Neural cell (in vitro differentiated cells): ENCODE measurements around the gene MUC6. TPM values are rescaled to one million over a fixed set of nuclear protein-coding genes. Genes with fewer than 3 reads are reported as not detected.

Source experiments
- H2AFZ ChIP-seq: fragments of 200-600, 300-800 bp; sonication (generic), shearing (Covaris generic); 2 replicates; pipeline ENCODE4 v1.6.0; 2014; ENCODE audit warnings: low read depth, mild to moderate bottlenecking, antibody characterized with exemption, low read length, moderate library complexity
- H3F3A ChIP-seq: fragments of 200-600 bp; shearing (Covaris generic); 2 replicates; pipeline ENCODE4 v1.6.1; 2016; ENCODE audit warnings: mild to moderate bottlenecking, moderate library complexity, mixed read lengths, antibody characterized with exemption, low read length; ENCODE audit not compliant: insufficient read depth, poor library complexity, severe bottlenecking
- H3K27ac ChIP-seq: fragments of 200-600, 300-800 bp; sonication (generic), shearing (Covaris generic); 2 replicates; pipeline ENCODE4 v1.5.1; 2014; ENCODE audit warnings: mild to moderate bottlenecking, low read length, moderate library complexity
- H3K27me3 ChIP-seq: fragments of 300-800, 200-600 bp; sonication (generic), shearing (Covaris generic); 2 replicates; pipeline ENCODE4 v1.6.0; 2014; ENCODE audit warnings: mild to moderate bottlenecking, low read depth, low read length, moderate library complexity; ENCODE audit not compliant: insufficient read depth
- H3K36me3 ChIP-seq: fragments of 300-800, 200-600 bp; sonication (generic), shearing (Covaris generic); 2 replicates; pipeline ENCODE4 v1.5.1; 2014; ENCODE audit warnings: mild to moderate bottlenecking, antibody characterized with exemption, low read length, moderate library complexity; ENCODE audit not compliant: insufficient read depth
- H3K4me2 ChIP-seq: fragments of 300-800, 200-600 bp; sonication (generic), shearing (Covaris generic); 2 replicates; pipeline ENCODE4 v1.6.0; 2014; ENCODE audit warnings: mild to moderate bottlenecking, low read length
- H3K4me3 ChIP-seq: fragments of 300-800, 200-600 bp; sonication (generic), shearing (Covaris generic); 2 replicates; pipeline ENCODE4 v1.5.1; 2014; ENCODE audit warnings: mild to moderate bottlenecking, low read length, moderate library complexity
- H3K79me2 ChIP-seq: fragments of 200-600 bp; shearing (Covaris generic); replicated peaks from 2 replicates; pipeline ENCODE4 v1.6.0; 2014; ENCODE audit warnings: mild to moderate bottlenecking, low read length, moderate library complexity; ENCODE audit not compliant: insufficient read depth
- H3K9ac ChIP-seq: fragments of 300-800, 200-600 bp; sonication (generic), shearing (Covaris generic); 2 replicates; pipeline ENCODE4 v1.6.1; 2016; ENCODE audit warnings: mild to moderate bottlenecking, low read length, mixed read lengths
- H3K9me2 ChIP-seq: fragments of 200-600 bp; shearing (Covaris generic); 2 replicates; pipeline ENCODE4 v1.6.1; 2016; ENCODE audit warnings: mild to moderate bottlenecking, low read length, mixed read lengths; ENCODE audit not compliant: insufficient read depth
- H3K9me3 ChIP-seq: fragments of 200-600, 300-800 bp; sonication (generic), shearing (Covaris generic); 2 replicates; pipeline ENCODE4 v1.6.1; 2016; ENCODE audit warnings: mild to moderate bottlenecking, mixed run types, low read length, moderate library complexity, mixed read lengths
- H4K20me1 ChIP-seq: fragments of 200-600 bp; shearing (Covaris generic); 2 replicates; pipeline ENCODE4 v1.6.1; 2016; ENCODE audit warnings: mild to moderate bottlenecking, mixed run types; ENCODE audit not compliant: insufficient read depth
- EP300 ChIP-seq: fragments of 450-650 bp; conservative IDR thresholded peaks from 2 replicates; pipeline ENCODE4 v1.6.1; 2014; ENCODE audit warnings: antibody characterized with exemption, mild to moderate bottlenecking, moderate library complexity; ENCODE audit not compliant: poor library complexity, severe bottlenecking
- EZH2 ChIP-seq: fragments of 200-600, 300-800 bp; shearing (Covaris generic), sonication (generic); IDR thresholded peaks from 2 replicates; pipeline ENCODE4 v1.6.1; 2014; ENCODE audit warnings: antibody characterized with exemption, low read length, borderline replicate concordance, mild to moderate bottlenecking; ENCODE audit not compliant: insufficient read depth, poor library complexity, severe bottlenecking
- MXI1 ChIP-seq: fragments of 450-650 bp; conservative IDR thresholded peaks from 2 replicates; pipeline ENCODE4 v1.6.1; 2014; ENCODE audit warnings: antibody characterized with exemption, mild to moderate bottlenecking; ENCODE audit not compliant: poor library complexity, severe bottlenecking
- POLR2AphosphoS5 ChIP-seq: IDR thresholded peaks from 2 replicates; pipeline ENCODE4 v1.6.1; 2012
- RAD21 ChIP-seq: fragments of 450-650 bp; conservative IDR thresholded peaks from 2 replicates; pipeline ENCODE4 v1.6.1; 2014; ENCODE audit warnings: antibody characterized with exemption, mild to moderate bottlenecking, moderate library complexity
- SMC3 ChIP-seq: fragments of 450-650 bp; conservative IDR thresholded peaks from 2 replicates; pipeline ENCODE4 v1.6.1; 2014; ENCODE audit warnings: antibody characterized with exemption, mild to moderate bottlenecking, moderate library complexity; ENCODE audit not compliant: poor library complexity
- TAF1 ChIP-seq: IDR thresholded peaks from 2 replicates; pipeline ENCODE4 v1.6.1; 2012; ENCODE audit warnings: low read depth
- polyA plus RNA-seq: library from polyadenylated mRNA; depleted of rRNA; stranded (reverse); fragments of >200 nt; gene quantifications from 2 replicates; pipeline ENCODE4 v1.2.3, GENCODE V29; 2014
- TF ChIP-seq, protein P1 (sequence below): IDR thresholded peaks from 2 replicates; pipeline ENCODE4 v1.6.1; 2012; ENCODE audit warnings: borderline replicate concordance
- TF ChIP-seq, protein P2 (sequence below): fragments of 450-650 bp; IDR thresholded peaks from 2 replicates; pipeline ENCODE4 v1.5.1; 2014; ENCODE audit warnings: antibody characterized with exemption, mild to moderate bottlenecking, moderate library complexity; ENCODE audit not compliant: poor library complexity, severe bottlenecking

The MUC6 gene
- polyA plus RNA-seq, 1 donor from 2014 or later, result not detected

DNA sequence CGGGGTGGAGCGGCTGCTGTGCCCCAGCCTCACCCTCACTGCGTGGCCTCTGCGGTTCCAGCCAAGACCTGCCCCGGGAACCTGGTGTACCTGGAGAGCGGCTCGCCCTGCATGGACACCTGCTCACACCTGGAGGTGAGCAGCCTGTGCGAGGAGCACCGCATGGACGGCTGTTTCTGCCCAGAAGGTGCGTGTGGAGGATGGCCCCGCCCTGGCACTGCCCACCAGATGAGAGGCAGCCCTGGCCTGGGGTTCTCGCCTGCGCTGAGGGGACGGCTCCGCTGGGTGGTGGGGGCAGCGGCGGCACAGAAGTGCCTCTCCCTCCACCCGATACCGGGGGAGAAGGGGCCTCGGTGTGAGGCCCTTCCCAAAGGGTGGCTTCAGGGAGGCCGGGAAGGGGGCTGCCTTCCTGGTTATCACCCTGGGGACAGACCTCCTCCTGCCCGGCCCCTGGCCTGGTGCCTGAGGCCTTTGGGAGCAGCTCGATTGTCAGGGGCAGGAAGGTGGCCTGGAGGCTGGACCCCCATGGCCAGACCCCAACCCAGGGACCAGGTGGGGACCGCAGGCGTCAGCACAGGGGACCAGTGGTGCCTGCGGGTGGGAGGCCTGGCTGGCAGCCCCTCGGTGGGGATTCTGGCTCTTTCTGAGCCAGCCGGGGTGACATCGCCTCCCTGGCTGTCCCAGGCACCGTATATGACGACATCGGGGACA, 45.2 kb upstream of the MUC6 start:
- Histone ChIP-seq H3K4me2 (no peak overlapping the region), H3F3A (no peaks in the 10 kb centered on the region), H4K20me1 (no peaks in the 10 kb centered on the region), H3K36me3 (no peaks in the 10 kb centered on the region), H3K27ac (no peak overlapping the region), H3K9me2 (no peaks in the 10 kb centered on the region), H3K9me3 (no peaks in the 10 kb centered on the region), H3K4me3 (no peak overlapping the region), H3K9ac (no peak overlapping the region), H3K79me2 (no peaks in the 10 kb centered on the region), H3K27me3 (no peaks in the 10 kb centered on the region), H2AFZ (no peak overlapping the region)
- TF ChIP-seq MXI1, result no peak
- TF ChIP-seq EP300, result no peak
- no peak for TF ChIP-seq TAF1
- no peak for TF ChIP-seq POLR2AphosphoS5
- no peak for TF ChIP-seq SMC3
- no peak for TF ChIP-seq RAD21
- TF ChIP-seq, protein P1, sequence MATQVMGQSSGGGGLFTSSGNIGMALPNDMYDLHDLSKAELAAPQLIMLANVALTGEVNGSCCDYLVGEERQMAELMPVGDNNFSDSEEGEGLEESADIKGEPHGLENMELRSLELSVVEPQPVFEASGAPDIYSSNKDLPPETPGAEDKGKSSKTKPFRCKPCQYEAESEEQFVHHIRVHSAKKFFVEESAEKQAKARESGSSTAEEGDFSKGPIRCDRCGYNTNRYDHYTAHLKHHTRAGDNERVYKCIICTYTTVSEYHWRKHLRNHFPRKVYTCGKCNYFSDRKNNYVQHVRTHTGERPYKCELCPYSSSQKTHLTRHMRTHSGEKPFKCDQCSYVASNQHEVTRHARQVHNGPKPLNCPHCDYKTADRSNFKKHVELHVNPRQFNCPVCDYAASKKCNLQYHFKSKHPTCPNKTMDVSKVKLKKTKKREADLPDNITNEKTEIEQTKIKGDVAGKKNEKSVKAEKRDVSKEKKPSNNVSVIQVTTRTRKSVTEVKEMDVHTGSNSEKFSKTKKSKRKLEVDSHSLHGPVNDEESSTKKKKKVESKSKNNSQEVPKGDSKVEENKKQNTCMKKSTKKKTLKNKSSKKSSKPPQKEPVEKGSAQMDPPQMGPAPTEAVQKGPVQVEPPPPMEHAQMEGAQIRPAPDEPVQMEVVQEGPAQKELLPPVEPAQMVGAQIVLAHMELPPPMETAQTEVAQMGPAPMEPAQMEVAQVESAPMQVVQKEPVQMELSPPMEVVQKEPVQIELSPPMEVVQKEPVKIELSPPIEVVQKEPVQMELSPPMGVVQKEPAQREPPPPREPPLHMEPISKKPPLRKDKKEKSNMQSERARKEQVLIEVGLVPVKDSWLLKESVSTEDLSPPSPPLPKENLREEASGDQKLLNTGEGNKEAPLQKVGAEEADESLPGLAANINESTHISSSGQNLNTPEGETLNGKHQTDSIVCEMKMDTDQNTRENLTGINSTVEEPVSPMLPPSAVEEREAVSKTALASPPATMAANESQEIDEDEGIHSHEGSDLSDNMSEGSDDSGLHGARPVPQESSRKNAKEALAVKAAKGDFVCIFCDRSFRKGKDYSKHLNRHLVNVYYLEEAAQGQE, result no peak
- no peak for TF ChIP-seq EZH2
- TF ChIP-seq, protein P2, sequence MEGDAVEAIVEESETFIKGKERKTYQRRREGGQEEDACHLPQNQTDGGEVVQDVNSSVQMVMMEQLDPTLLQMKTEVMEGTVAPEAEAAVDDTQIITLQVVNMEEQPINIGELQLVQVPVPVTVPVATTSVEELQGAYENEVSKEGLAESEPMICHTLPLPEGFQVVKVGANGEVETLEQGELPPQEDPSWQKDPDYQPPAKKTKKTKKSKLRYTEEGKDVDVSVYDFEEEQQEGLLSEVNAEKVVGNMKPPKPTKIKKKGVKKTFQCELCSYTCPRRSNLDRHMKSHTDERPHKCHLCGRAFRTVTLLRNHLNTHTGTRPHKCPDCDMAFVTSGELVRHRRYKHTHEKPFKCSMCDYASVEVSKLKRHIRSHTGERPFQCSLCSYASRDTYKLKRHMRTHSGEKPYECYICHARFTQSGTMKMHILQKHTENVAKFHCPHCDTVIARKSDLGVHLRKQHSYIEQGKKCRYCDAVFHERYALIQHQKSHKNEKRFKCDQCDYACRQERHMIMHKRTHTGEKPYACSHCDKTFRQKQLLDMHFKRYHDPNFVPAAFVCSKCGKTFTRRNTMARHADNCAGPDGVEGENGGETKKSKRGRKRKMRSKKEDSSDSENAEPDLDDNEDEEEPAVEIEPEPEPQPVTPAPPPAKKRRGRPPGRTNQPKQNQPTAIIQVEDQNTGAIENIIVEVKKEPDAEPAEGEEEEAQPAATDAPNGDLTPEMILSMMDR, result no peak

DNA sequence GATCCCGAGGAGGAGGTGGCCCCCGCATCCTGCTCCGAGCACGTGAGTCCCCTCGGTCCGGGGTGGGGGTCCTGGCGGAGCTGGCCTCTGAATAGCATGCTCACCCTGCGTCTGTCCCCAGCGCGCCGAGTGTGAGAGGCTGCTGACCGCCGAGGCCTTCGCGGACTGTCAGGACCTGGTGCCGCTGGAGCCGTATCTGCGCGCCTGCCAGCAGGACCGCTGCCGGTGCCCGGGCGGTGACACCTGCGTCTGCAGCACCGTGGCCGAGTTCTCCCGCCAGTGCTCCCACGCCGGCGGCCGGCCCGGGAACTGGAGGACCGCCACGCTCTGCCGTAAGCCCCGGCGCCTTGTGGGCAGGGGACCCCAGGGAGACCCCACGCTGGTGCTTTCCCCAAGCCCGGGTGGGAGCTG, 41.7 kb upstream of the MUC6 start:
- H3K79me2 ChIP-seq, result no peaks in the 10 kb centered on the region
- no peaks in the 10 kb centered on the region for H3K27me3 ChIP-seq
- no peaks in the 10 kb centered on the region for H3K36me3 ChIP-seq
- TF ChIP-seq, protein P1, result no peak
- no peak for TF ChIP-seq TAF1
- no peak for TF ChIP-seq POLR2AphosphoS5
- TF ChIP-seq EP300, result no peak
- no peak for TF ChIP-seq SMC3
- no peak for TF ChIP-seq EZH2
- TF ChIP-seq, protein P2, result no peak
- TF ChIP-seq RAD21, result no peak
- no peak for TF ChIP-seq MXI1
- H3K9ac ChIP-seq, result no peak overlapping the region
- H3K4me2 ChIP-seq, result no peak overlapping the region
- no peak overlapping the region for H3K4me3 ChIP-seq
- no peaks in the 10 kb centered on the region for H3K9me2 ChIP-seq
- no peak overlapping the region for H2AFZ ChIP-seq
- H3F3A ChIP-seq, result no peaks in the 10 kb centered on the region
- no peaks in the 10 kb centered on the region for H3K9me3 ChIP-seq
- H4K20me1 ChIP-seq, result no peaks in the 10 kb centered on the region
- H3K27ac ChIP-seq, result no peak overlapping the region
